MM.1S (cell line): ENCODE data around the gene NET1.

Experiments
- DNase-seq: peaks from one replicate; pipeline ENCODE4 v3.0.0-alpha.2; 2015
- H2AFZ ChIP-seq: fragments of 300-600 bp; sonication (generic); 2 replicates; pipeline ENCODE4 v1.6.0; 2016; ENCODE audit warnings: antibody characterized with exemption, low read length
- H3F3A ChIP-seq: fragments of 300-600 bp; sonication (generic); 2 replicates; pipeline ENCODE4 v1.6.1; 2016; ENCODE audit warnings: mild to moderate bottlenecking, antibody characterized with exemption, low read length, moderate library complexity, mixed read lengths; ENCODE audit not compliant: insufficient read depth
- H3K27ac ChIP-seq: fragments of 300-600 bp; sonication (generic); 2 replicates; pipeline ENCODE4 v1.5.1; 2016; ENCODE audit warnings: mild to moderate bottlenecking, low read length
- H3K27me3 ChIP-seq: fragments of 300-600 bp; sonication (generic); replicated peaks from 2 replicates; pipeline ENCODE4 v1.6.0; 2016; ENCODE audit warnings: low read length; ENCODE audit not compliant: insufficient read depth
- H3K36me3 ChIP-seq: fragments of 300-600 bp; sonication (generic); replicated peaks from 2 replicates; pipeline ENCODE4 v1.6.1; 2016; ENCODE audit warnings: mild to moderate bottlenecking, low read length, mixed read lengths; ENCODE audit not compliant: insufficient read depth
- H3K4me1 ChIP-seq: fragments of 300-600 bp; sonication (generic); 2 replicates; pipeline ENCODE4 v1.6.1; 2016; ENCODE audit warnings: low read length, mixed read lengths
- H3K4me2 ChIP-seq: fragments of 300-600 bp; sonication (generic); 2 replicates; pipeline ENCODE4 v1.6.0; 2016; ENCODE audit warnings: low read depth, low read length
- H3K4me3 ChIP-seq: fragments of 300-600 bp; sonication (generic); 2 replicates; pipeline ENCODE4 v1.5.1; 2016; ENCODE audit warnings: low read length, mixed read lengths
- H3K79me2 ChIP-seq: fragments of 300-600 bp; sonication (generic); 2 replicates; pipeline ENCODE4 v1.6.1; 2016; ENCODE audit warnings: mixed run types, low read length, mixed read lengths
- H3K9ac ChIP-seq: fragments of 300-600 bp; sonication (generic); 2 replicates; pipeline ENCODE4 v1.6.1; 2016; ENCODE audit warnings: low read length, mixed read lengths
- H3K9me2 ChIP-seq: fragments of 300-600 bp; sonication (generic); replicated peaks from 2 replicates; pipeline ENCODE4 v1.6.1; 2016; ENCODE audit warnings: mild to moderate bottlenecking, low read length, mixed read lengths; ENCODE audit not compliant: insufficient read depth
- H3K9me3 ChIP-seq: fragments of 300-600 bp; sonication (generic); replicated peaks from 2 replicates; pipeline ENCODE4 v1.6.1; 2016; ENCODE audit warnings: mild to moderate bottlenecking, low read length, mixed read lengths; ENCODE audit not compliant: insufficient read depth
- H4K20me1 ChIP-seq: fragments of 300-600 bp; sonication (generic); 2 replicates; pipeline ENCODE4 v1.6.1; 2016; ENCODE audit warnings: mild to moderate bottlenecking, low read length, moderate library complexity, mixed read lengths; ENCODE audit not compliant: insufficient read depth
- EZH2 ChIP-seq: fragments of 300-600 bp; sonication (generic); optimal IDR thresholded peaks from 2 replicates; pipeline ENCODE3; 2017; ENCODE audit warnings: low read depth, mild to moderate bottlenecking, antibody characterized with exemption, low read length, mixed read lengths
- EZH2phosphoT487 ChIP-seq: fragments of 300-600 bp; sonication (generic); IDR thresholded peaks from 2 replicates; pipeline ENCODE4 v1.6.1; 2018; ENCODE audit warnings: antibody characterized with exemption, low read length
- TF ChIP-seq, protein P1 (sequence below): fragments of 300-600 bp; sonication (generic); IDR thresholded peaks from 2 replicates; pipeline ENCODE4 v1.5.1; 2016; ENCODE audit warnings: antibody characterized with exemption, low read length, mixed read lengths

NET1 gene

DNA sequence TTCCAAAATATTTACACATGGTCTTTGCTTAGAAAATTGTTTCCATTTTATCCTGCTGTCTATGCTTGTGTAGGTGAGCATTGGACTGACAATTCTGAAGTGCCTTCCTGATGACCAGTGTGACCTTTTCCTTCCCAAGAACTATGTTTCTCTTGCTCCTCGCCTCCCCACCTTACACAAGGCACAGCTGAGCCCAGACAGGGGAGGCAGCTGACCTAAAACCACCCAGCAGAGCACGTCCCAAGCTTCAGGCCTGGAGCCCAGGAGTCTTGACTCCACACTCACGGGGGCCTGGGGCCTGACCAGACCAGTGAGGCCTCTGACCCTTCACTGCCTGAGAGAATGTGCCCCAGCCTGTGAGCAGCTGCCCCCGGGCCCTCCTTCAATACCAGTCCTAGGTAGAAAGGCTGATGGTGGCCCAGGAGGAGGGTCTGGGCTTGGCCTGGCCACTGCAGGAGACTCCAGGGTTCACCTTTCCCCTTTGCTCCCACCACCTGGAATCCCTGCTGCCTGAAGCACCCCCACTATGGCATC is 80.0 kb downstream of the NET1 start:
- H3K9me2 ChIP-seq, result no peaks in the 10 kb centered on the region
- no peak overlapping the region for H3K4me2 ChIP-seq
- no peak overlapping the region for H2AFZ ChIP-seq
- H3K36me3 ChIP-seq, result no peaks in the 10 kb centered on the region
- H3K4me3 ChIP-seq, result no peak overlapping the region
- no peaks in the 10 kb centered on the region for H3K79me2 ChIP-seq
- H3K9me3 ChIP-seq, result no peaks in the 10 kb centered on the region
- H3K4me1 ChIP-seq, result no peaks in the 10 kb centered on the region
- no peaks in the 10 kb centered on the region for H3K27me3 ChIP-seq
- no peaks in the 10 kb centered on the region for H4K20me1 ChIP-seq
- TF ChIP-seq, protein P1, sequence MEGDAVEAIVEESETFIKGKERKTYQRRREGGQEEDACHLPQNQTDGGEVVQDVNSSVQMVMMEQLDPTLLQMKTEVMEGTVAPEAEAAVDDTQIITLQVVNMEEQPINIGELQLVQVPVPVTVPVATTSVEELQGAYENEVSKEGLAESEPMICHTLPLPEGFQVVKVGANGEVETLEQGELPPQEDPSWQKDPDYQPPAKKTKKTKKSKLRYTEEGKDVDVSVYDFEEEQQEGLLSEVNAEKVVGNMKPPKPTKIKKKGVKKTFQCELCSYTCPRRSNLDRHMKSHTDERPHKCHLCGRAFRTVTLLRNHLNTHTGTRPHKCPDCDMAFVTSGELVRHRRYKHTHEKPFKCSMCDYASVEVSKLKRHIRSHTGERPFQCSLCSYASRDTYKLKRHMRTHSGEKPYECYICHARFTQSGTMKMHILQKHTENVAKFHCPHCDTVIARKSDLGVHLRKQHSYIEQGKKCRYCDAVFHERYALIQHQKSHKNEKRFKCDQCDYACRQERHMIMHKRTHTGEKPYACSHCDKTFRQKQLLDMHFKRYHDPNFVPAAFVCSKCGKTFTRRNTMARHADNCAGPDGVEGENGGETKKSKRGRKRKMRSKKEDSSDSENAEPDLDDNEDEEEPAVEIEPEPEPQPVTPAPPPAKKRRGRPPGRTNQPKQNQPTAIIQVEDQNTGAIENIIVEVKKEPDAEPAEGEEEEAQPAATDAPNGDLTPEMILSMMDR, result no peak
- TF ChIP-seq EZH2phosphoT487, result no peak
- TF ChIP-seq EZH2, result no peak
- no peak overlapping the region for H3K27ac ChIP-seq
- H3F3A ChIP-seq, result no peaks in the 10 kb centered on the region
- DNase-seq, result no peak
- no peak overlapping the region for H3K9ac ChIP-seq

- TF ChIP-seq, protein P1, result no peak
- TF ChIP-seq EZH2phosphoT487, result no peak
- TF ChIP-seq EZH2, result no peak
- Histone ChIP-seq H2AFZ (no peak overlapping the region), H3K4me2 (no peak overlapping the region), H3K4me1 (no peaks in the 10 kb centered on the region), H3K27me3 (no peaks in the 10 kb centered on the region), H4K20me1 (no peaks in the 10 kb centered on the region), H3K9me3 (no peaks in the 10 kb centered on the region), H3K9ac (no peak overlapping the region), H3K4me3 (no peak overlapping the region), H3K36me3 (no peaks in the 10 kb centered on the region), H3K27ac (no peak overlapping the region), H3K9me2 (no peaks in the 10 kb centered on the region), H3K79me2 (no peaks in the 10 kb centered on the region), H3F3A (no peaks in the 10 kb centered on the region)
- no peak for DNase-seq
These were observed 80.7 kb downstream of the NET1 start for GRCh38 chr10:5492929-5493576.

GRCh38 chr10:5493691-5494090 is 81.3 kb downstream of the NET1 start:
- no peaks in the 10 kb centered on the region for H3F3A ChIP-seq

More at GRCh38 chr10:5493691-5494090, 81.3 kb downstream of the NET1 start:
- Histone ChIP-seq H3K4me1 (no peaks in the 10 kb centered on the region), H3K36me3 (no peaks in the 10 kb centered on the region), H2AFZ (no peak overlapping the region), H3K9ac (no peak overlapping the region), H3K9me2 (no peaks in the 10 kb centered on the region), H4K20me1 (no peaks in the 10 kb centered on the region), H3K4me2 (no peak overlapping the region), H3K9me3 (no peaks in the 10 kb centered on the region), H3K4me3 (no peak overlapping the region), H3K79me2 (no peaks in the 10 kb centered on the region), H3K27me3 (no peaks in the 10 kb centered on the region), H3K27ac (no peak overlapping the region)
- TF ChIP-seq, protein P1, result no peak
- TF ChIP-seq EZH2 (no peak), EZH2phosphoT487 (no peak)
- DNase-seq, result no peak
